Gastrocnemius medialis (tissue), 4 donors: Measurements from ENCODE around the gene CDNF.

ENCODE experiments used
- CTCF ChIP-seq, 5 experiments: fragments of 450-650 bp in 3 of 5; fragments of 200-600 bp in 2 of 5; sonication (generic) in 2 of 5; IDR thresholded peaks in 4 of 5; conservative IDR thresholded peaks in 1 of 5; 1 replicate in 4 of 5; 2 replicates in 1 of 5; pipeline ENCODE4 v1.5.1; 2016 to 2019; ENCODE audit warnings: antibody characterized with exemption in 5 of 5, mild to moderate bottlenecking in 3 of 5, moderate library complexity in 3 of 5
- POLR2A ChIP-seq, 2 donors: fragments of 450-650 bp; IDR thresholded peaks; one replicate each; pipeline ENCODE4 v1.6.1; 2017; ENCODE audit warnings: antibody characterized with exemption in 2 of 2, mild to moderate bottlenecking in 2 of 2, moderate library complexity in 2 of 2

DNA sequence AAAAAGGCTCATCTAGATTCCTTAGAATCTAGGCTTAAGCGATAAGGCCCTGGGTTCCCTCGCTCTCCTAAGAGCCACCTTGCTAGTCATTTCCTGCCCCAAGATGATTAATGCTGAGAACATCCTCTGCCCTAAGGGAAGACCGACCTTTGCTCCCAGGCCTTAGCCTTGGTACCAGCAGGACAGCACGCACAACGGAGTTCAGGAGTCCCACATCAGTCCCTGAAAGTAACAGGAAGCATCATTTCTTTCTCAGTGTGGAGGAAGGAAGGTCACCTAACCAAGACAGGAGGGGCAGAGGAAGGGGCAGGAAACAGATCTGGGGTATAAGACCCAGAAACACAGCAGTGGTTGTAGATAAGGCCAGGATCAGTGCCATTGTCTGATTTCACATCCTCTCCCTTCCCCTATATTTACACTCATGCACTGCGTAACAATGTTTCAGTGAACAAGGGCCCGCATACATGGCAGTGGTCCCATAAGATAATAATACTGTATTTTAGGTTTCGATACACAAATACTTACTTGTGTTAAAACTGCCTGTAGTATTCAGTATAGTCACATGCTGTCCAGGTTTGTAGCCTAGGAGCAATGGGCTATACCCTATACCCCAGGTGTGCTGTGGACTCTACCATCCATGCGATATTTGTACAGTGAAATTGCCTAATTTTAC, 55.0 kb downstream of the CDNF start:
- no peak for TF ChIP-seq CTCF (IDR thresholded peaks at IDR 0.05 in 4 of 5, conservative IDR thresholded peaks at IDR 0.05 in 1 of 5)
- no peak for TF ChIP-seq POLR2A (IDR thresholded peaks at IDR 0.05)
